ENCODE measurements around the gene CYLD. TPM values are rescaled to one million over a fixed set of nuclear protein-coding genes. Genes with fewer than 3 reads are reported as not detected.

The CYLD gene
- total and polyA plus RNA-seq, 2 experiments from 2014 or later: 6.9 to 30.9 TPM

GRCh38 chr16:50837324-50837723 lies 95.4 kb downstream of the CYLD start (continued):
- TF ChIP-seq, protein P1, sequence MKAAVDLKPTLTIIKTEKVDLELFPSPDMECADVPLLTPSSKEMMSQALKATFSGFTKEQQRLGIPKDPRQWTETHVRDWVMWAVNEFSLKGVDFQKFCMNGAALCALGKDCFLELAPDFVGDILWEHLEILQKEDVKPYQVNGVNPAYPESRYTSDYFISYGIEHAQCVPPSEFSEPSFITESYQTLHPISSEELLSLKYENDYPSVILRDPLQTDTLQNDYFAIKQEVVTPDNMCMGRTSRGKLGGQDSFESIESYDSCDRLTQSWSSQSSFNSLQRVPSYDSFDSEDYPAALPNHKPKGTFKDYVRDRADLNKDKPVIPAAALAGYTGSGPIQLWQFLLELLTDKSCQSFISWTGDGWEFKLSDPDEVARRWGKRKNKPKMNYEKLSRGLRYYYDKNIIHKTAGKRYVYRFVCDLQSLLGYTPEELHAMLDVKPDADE (IDR thresholded peaks at IDR 0.05): no peak
- no peak for TF ChIP-seq NANOG (IDR thresholded peaks at IDR 0.05; ENCODE audit: borderline replicate concordance)
- TF ChIP-seq, protein P2, sequence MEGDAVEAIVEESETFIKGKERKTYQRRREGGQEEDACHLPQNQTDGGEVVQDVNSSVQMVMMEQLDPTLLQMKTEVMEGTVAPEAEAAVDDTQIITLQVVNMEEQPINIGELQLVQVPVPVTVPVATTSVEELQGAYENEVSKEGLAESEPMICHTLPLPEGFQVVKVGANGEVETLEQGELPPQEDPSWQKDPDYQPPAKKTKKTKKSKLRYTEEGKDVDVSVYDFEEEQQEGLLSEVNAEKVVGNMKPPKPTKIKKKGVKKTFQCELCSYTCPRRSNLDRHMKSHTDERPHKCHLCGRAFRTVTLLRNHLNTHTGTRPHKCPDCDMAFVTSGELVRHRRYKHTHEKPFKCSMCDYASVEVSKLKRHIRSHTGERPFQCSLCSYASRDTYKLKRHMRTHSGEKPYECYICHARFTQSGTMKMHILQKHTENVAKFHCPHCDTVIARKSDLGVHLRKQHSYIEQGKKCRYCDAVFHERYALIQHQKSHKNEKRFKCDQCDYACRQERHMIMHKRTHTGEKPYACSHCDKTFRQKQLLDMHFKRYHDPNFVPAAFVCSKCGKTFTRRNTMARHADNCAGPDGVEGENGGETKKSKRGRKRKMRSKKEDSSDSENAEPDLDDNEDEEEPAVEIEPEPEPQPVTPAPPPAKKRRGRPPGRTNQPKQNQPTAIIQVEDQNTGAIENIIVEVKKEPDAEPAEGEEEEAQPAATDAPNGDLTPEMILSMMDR (conservative IDR thresholded peaks at IDR 0.05; ENCODE audit: low read depth in 2 of 2): no peak

DNA sequence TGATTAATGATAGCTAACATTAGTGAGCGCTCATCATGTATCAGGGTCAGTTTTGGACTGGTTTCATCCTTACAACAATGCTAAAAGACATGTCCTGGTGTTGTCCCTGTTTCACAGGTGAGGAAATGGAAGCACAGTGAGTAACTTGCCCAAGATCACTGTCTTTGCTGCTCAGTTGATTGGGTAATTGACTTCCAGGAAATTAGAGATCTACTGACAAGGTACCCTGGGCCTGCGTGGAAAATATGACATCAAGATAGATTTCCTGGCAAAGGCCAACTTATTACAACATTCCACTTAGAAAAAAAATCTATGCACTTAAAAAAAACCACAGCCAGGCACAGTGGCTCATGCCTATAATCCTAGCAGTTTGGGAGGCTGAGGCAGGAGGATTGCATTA lies 96.3 kb downstream of the CYLD start:
- Histone ChIP-seq H3K27me3 (ENCODE audit: insufficient read depth) (0 out of 2 replicates have a peak, but pooled peaks cover 6% of the 10 kb centered on the region), H3K36me3 (ENCODE audit: insufficient read depth) (no peaks in the 10 kb centered on the region), H3K27ac (ENCODE audit: low read depth) (no peak overlapping the region), H3F3A (replicated peaks; ENCODE audit: low read depth) (no peaks in the 10 kb centered on the region), H4K20me1 (replicated peaks; ENCODE audit: insufficient read depth) (no peaks in the 10 kb centered on the region), H2AFZ (no peak overlapping the region), H3K4me2 (no peak overlapping the region), H3K4me3 (no peak overlapping the region), H3K4me1 (ENCODE audit: insufficient read depth) (0 out of 2 replicates have a peak, but pooled peaks cover 3% of the 10 kb centered on the region), H3K79me2 (replicated peaks; ENCODE audit: insufficient read depth) (no peaks in the 10 kb centered on the region), H3K9me2 (ENCODE audit: insufficient read depth) (peaks cover 6% of the 10 kb centered on the region; the same call in 1 of the 2 replicates)
- no peak for DNase-seq (ENCODE audit: low spot score)
- peaks cover 9% of the 10 kb centered on the region for H3K27me3 Mint-ChIP-seq (ENCODE audit: insufficient read depth, low read depth, poor library complexity)
- H3K36me3 Mint-ChIP-seq (ENCODE audit: low read depth): 0 out of 3 replicates have a peak, but pooled peaks cover 1% of the 10 kb centered on the region
- H3K4me1 Mint-ChIP-seq: peaks cover 22% of the 10 kb centered on the region; the same call in 2 of the 3 replicates
- H3K9me3 Mint-ChIP-seq: peaks cover 1% of the 10 kb centered on the region; the same call in 2 of the 3 replicates
- no peak for ATAC-seq
- no peak overlapping the region for H3K27ac Mint-ChIP-seq
- no peak overlapping the region for H3K4me3 Mint-ChIP-seq
- TF ChIP-seq ZNF114 (CRISPR knock-in tag; IDR thresholded peaks at IDR 0.05) (no peak), CREB1 (CRISPR knock-in tag; IDR thresholded peaks at IDR 0.05; ENCODE audit: low read depth) (no peak), EZH2phosphoT487 (IDR thresholded peaks at IDR 0.05; ENCODE audit: unreplicated experiment) (no peak), ZNF462 (CRISPR knock-in tag; IDR thresholded peaks at IDR 0.05) (no peak), POLR2AphosphoS5 (IDR thresholded peaks at IDR 0.05; ENCODE audit: low read depth) (no peak)
- TF ChIP-seq, protein P1 (IDR thresholded peaks at IDR 0.05): no peak
- TF ChIP-seq, protein P2 (conservative IDR thresholded peaks at IDR 0.05; ENCODE audit: low read depth in 2 of 2): no peak

Data from GM23338 (cell line).